ENCODE data around the gene SNX15. TPM values are rescaled to one million over a fixed set of nuclear protein-coding genes. Genes with fewer than 3 reads are reported as not detected.

Gene SNX15
- polyA plus RNA-seq, 1 experiment: 8.0 TPM

DNA sequence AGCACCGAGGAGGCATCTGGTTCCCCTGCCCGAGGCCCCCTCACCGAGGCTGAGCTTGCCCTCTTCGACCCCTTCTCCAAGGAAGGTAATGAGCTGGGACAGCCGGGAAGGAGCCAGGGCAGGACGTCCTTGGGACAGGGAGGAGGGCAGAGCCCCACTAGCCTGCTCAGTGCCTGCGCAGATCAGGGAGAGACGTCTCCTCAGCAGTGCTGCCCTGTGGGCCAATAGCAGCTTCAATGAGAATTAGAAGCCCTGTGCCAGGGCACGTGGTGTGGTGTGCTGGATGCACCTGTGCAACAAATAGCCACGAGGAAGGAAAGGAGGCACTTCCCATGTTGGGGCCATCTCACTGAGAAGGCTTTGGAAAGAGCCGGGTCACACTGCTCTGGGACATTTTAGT, 8.3 kb downstream of the SNX15 start:
- Histone ChIP-seq H3K9me3 (ENCODE audit: control insufficient read depth, insufficient read depth, low read length) (no peaks in the 10 kb centered on the region), H3K27ac (ENCODE audit: low read depth, low read length) (no peak overlapping the region), H3K27me3 (ENCODE audit: control insufficient read depth, insufficient read depth, low read length) (no peaks in the 10 kb centered on the region), H3K4me3 (ENCODE audit: low read depth, low read length) (no peak overlapping the region)
- TF ChIP-seq, protein P1, sequence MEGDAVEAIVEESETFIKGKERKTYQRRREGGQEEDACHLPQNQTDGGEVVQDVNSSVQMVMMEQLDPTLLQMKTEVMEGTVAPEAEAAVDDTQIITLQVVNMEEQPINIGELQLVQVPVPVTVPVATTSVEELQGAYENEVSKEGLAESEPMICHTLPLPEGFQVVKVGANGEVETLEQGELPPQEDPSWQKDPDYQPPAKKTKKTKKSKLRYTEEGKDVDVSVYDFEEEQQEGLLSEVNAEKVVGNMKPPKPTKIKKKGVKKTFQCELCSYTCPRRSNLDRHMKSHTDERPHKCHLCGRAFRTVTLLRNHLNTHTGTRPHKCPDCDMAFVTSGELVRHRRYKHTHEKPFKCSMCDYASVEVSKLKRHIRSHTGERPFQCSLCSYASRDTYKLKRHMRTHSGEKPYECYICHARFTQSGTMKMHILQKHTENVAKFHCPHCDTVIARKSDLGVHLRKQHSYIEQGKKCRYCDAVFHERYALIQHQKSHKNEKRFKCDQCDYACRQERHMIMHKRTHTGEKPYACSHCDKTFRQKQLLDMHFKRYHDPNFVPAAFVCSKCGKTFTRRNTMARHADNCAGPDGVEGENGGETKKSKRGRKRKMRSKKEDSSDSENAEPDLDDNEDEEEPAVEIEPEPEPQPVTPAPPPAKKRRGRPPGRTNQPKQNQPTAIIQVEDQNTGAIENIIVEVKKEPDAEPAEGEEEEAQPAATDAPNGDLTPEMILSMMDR (IDR thresholded peaks at IDR 0.05; ENCODE audit: low read depth, low read length): no peak
- CTCF ChIA-PET: interaction anchor here (0.6 kb wide), 1 partner anchor 233 kb away, joined by 4 read pairs; the partner anchor contains the start of gene MAP4K2
- no peak for DNase-seq (ENCODE audit: low read depth, low spot score)
- POLR2A ChIA-PET: no interaction called here

DNA sequence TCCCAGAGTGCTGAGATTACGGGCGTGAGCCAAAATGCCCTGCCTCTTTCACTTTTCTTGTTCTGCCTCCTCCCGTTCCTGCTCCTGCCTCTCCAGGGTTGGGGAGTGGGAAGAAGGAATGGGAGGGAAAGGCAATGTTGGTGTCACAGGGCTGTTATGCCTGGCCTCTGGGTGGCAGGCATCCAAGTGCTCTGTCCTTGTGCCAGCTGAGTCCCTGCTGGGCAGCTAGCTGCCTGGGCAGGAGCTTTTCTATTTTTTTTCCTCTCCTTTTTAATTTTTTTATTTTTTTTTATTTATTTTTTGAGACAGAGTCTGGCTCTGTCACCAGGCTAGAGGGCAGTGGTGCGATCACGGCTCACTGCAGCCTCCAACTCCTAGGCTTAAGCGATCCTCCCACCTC, 9.7 kb downstream of the SNX15 start:
- no peak for DNase-seq (ENCODE audit: low read depth, low spot score)
- CTCF ChIA-PET: interaction anchor here (0.7 kb wide), 1 partner anchor 9 kb away, joined by 4 read pairs; no protein-coding TSS in a partner anchor
- TF ChIP-seq, protein P1 (IDR thresholded peaks at IDR 0.05; ENCODE audit: low read depth, low read length): no peak
- POLR2A ChIA-PET: no interaction called here
- Histone ChIP-seq H3K4me3 (ENCODE audit: low read depth, low read length) (no peak overlapping the region), H3K27me3 (ENCODE audit: control insufficient read depth, insufficient read depth, low read length) (no peaks in the 10 kb centered on the region), H3K27ac (ENCODE audit: low read depth, low read length) (no peak overlapping the region), H3K9me3 (ENCODE audit: control insufficient read depth, insufficient read depth, low read length) (no peaks in the 10 kb centered on the region)

DNA sequence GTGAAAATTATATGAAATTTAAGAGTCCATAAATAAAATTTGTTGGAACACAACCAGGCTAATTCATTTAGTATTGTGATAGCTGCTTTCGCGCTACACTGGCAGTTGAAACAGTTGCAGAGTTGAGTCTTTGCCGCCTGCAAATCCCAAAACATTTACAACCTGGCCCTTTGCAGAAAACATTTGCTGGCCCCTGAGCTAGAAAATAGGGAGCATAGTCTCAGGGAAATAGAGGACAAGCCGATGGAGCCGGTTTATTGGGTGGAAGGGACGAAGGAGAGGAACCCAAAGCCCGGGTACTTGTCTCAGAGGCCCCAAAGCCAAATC, 13.2 kb downstream of the SNX15 start:
- Histone ChIP-seq H3K9me3 (ENCODE audit: control insufficient read depth, insufficient read depth, low read length) (no peaks in the 10 kb centered on the region; the same call in 1 of the 2 replicates), H3K27me3 (ENCODE audit: control insufficient read depth, insufficient read depth, low read length) (no peaks in the 10 kb centered on the region), H3K27ac (ENCODE audit: low read depth, low read length) (peak overlapping the region; percentile 94), H3K4me3 (ENCODE audit: low read depth, low read length) (peak overlapping the region; percentile 71)
- TF ChIP-seq, protein P1 (IDR thresholded peaks at IDR 0.05; ENCODE audit: low read depth, low read length): no peak
- CTCF ChIA-PET: interaction anchor here (1.3 to 1.9 kb wide), 2 partner anchors 12 to 26 kb away, joined by 4 to 7 read pairs; partner anchors contain the start of gene ARL2
- DNase-seq (ENCODE audit: low read depth, low spot score): no peak
- POLR2A ChIA-PET: interaction anchor here (0.5 to 1.4 kb wide), 4 partner anchors 13 to 94 kb away, joined by 3 to 4 read pairs (median 3); partner anchors contain the start of genes ARL2 and SNX15

DNA sequence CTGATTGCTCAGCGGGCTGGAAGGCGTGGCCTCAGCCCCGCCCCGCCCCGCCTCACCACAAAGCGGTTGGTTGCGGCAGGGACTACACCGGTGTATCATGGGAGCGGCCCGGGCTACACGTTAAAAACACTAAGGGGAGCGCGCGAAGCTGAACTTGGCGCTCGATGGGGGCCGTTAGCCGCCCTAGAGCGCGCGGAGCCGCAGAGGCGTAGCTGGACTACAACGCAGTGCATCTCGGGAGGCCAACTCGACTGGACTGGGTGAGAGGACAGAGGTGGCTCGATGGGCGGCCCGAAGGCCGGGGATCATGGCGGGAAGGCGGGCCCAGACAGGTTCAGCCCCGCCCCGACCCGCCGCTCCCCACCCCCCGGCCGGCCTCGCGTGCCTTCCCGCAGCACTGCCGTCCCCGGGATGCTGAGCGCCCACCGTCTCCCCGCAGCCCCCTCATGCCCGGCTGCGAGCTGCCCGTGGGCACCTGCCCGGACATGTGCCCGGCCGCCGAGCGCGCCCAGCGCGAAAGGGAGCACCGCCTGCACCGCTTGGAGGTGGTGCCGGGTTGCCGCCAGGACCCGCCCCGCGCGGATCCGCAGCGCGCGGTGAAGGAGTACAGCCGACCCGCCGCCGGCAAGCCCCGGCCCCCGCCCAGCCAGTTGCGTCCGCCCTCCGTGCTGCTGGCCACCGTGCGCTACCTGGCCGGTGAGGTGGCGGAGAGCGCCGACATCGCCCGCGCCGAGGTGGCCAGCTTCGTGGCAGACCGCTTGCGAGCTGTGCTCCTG, 13.8 kb downstream of the SNX15 start, which contains the start of gene SAC3D1:
Gene SAC3D1 (plus strand): TSS at position 364 of the 776 bp plus-strand sequence. CDS start 83 bp downstream, at position 447.
- peak; percentile 83 for DNase-seq (ENCODE audit: low read depth, low spot score)
- ChIA-PET CTCF (interaction anchor here (0.6 to 1.9 kb wide), 3 partner anchors 12 to 686 kb away, joined by 3 to 7 read pairs (median 4); partner anchors contain the start of gene ARL2), POLR2A (interaction anchor here (0.5 to 1.4 kb wide), 4 partner anchors 14 to 94 kb away, joined by 3 to 4 read pairs (median 3); partner anchors contain the start of genes ARL2 and SNX15)
- TF ChIP-seq, protein P1 (IDR thresholded peaks at IDR 0.05; ENCODE audit: low read depth, low read length): no peak
- Histone ChIP-seq H3K27me3 (ENCODE audit: control insufficient read depth, insufficient read depth, low read length) (no peaks in the 10 kb centered on the region), H3K9me3 (ENCODE audit: control insufficient read depth, insufficient read depth, low read length) (no peaks in the 10 kb centered on the region; the same call in 1 of the 2 replicates), H3K4me3 (ENCODE audit: low read depth, low read length) (peak within 1 kb of the TSS; percentile 71), H3K27ac (ENCODE audit: low read depth, low read length) (peak within 1 kb of the TSS; percentile 94)

DNA sequence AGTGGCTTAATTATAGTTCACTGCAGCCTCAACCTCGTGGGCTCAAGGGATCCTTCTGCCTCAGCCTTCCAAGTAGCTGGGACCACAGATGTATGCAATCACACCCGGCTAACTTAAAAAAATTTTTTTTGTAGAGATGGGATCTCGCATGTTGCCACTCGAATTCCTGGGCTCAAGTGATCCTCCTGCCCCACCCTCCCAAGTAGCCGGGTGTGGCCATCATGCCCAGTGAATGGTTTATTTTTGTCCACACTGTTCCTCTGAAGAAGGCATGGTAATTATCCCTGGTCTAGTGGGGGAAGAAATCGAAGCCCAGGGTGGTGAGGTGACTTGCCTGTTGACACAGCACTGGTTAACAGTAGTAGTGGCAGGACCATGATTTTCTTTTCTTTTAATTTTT, 15.7 kb downstream of the SNX15 start:
- DNase-seq (ENCODE audit: low read depth, low spot score): no peak
- POLR2A ChIA-PET: no interaction called here

More for the DNA sequence above, 15.7 kb downstream of the SNX15 start:
- CTCF ChIA-PET: no interaction called here
- TF ChIP-seq, protein P1 (IDR thresholded peaks at IDR 0.05; ENCODE audit: low read depth, low read length): no peak
- Histone ChIP-seq H3K4me3 (ENCODE audit: low read depth, low read length) (no peak overlapping the region), H3K9me3 (ENCODE audit: control insufficient read depth, insufficient read depth, low read length) (no peaks in the 10 kb centered on the region; the same call in 1 of the 2 replicates), H3K27me3 (ENCODE audit: control insufficient read depth, insufficient read depth, low read length) (no peaks in the 10 kb centered on the region), H3K27ac (ENCODE audit: low read depth, low read length) (no peak overlapping the region)

All from AG04450 (cell line).